Measurements from ENCODE around the gene CYP2A6. TPM values are rescaled to one million over a fixed set of nuclear protein-coding genes. Genes with fewer than 3 reads are reported as not detected.
"Not testable (repeated sequence)": the region's sequence is repeated elsewhere in the genome, so short reads cannot be mapped to it uniquely, and the experiment has no call there.

CYP2A6 gene
- polyA plus RNA-seq, 1 of the 3 experiments (the other 2 are of a cell fraction), result not detected

- TF ChIP-seq ZBTB33 (IDR thresholded peaks at IDR 0.05; ENCODE audit: borderline replicate concordance, low read depth) (no peak), EZH2phosphoT487 (IDR thresholded peaks at IDR 0.05; ENCODE audit: borderline replicate concordance, low read depth) (no peak)
Observed at GRCh38 chr19:40831502-40832430, 18.5 kb downstream of the CYP2A6 start (continued).

GRCh38 chr19:40830741-40831140 lies 19.5 kb downstream of the CYP2A6 start:
- H3K27me3 ChIP-seq (ENCODE audit: insufficient read depth); H3K79me2 ChIP-seq (ENCODE audit: insufficient read depth); CTCF ChIA-PET; H3K9ac ChIP-seq; H3K4me1 ChIP-seq (ENCODE audit: control insufficient read depth in 1 of 2, insufficient read depth in 2 of 2, low read depth in 1 of 2, low read length in 1 of 2); DNase-seq; H3K4me2 ChIP-seq; H3K27ac ChIP-seq (ENCODE audit: low read depth in 2 of 2, low read length in 1 of 2); H3K4me3 ChIP-seq (ENCODE audit: low read depth in 2 of 2, low read length in 1 of 2); H3K9me2 ChIP-seq; H2AFZ ChIP-seq (ENCODE audit: low read depth); H4K20me1 ChIP-seq (ENCODE audit: insufficient read depth); H3F3A ChIP-seq (replicated peaks; ENCODE audit: insufficient read depth); H3K9me3 ChIP-seq: not testable (repeated sequence)
- POLR2A ChIA-PET, result interaction anchor here (0.6 kb wide), 1 partner anchor 10 kb away, joined by 3 read pairs; no protein-coding TSS in a partner anchor
- peaks cover 3 to 24% of the 10 kb centered on the region in 2 experiments for H3K36me3 ChIP-seq (replicated peaks in 1 of 2; ENCODE audit: control insufficient read depth in 1 of 2, insufficient read depth in 2 of 2, low read length in 1 of 2)
- 97% methylated on average over 14 of the region's 16 CpGs for WGBS (ENCODE audit: low lambda C conversion rate)

GRCh38 chr19:40829205-40829604 lies 21.0 kb downstream of the CYP2A6 start:
- H3K4me2 ChIP-seq, result no peak overlapping the region
- no peak overlapping the region for H3K4me3 ChIP-seq (ENCODE audit: low read depth in 2 of 2, low read length in 1 of 2)
- no peak overlapping the region for H3K9ac ChIP-seq
- H3K27ac ChIP-seq (ENCODE audit: low read depth in 2 of 2, low read length in 1 of 2), result no peak overlapping the region
- peaks cover 3 to 24% of the 10 kb centered on the region in 2 experiments for H3K36me3 ChIP-seq (replicated peaks in 1 of 2; ENCODE audit: control insufficient read depth in 1 of 2, insufficient read depth in 2 of 2, low read length in 1 of 2)
- H2AFZ ChIP-seq (ENCODE audit: low read depth), result no peak overlapping the region
- no peaks in the 10 kb centered on the region for H3K9me2 ChIP-seq
- no peak for DNase-seq
- H4K20me1 ChIP-seq (ENCODE audit: insufficient read depth), result no peaks in the 10 kb centered on the region
- ChIA-PET POLR2A (interaction anchor here (0.6 kb wide), 1 partner anchor 13 kb away, joined by 5 read pairs; no protein-coding TSS in a partner anchor), CTCF (no interaction called here)
- H3K79me2 ChIP-seq (ENCODE audit: insufficient read depth), result no peaks in the 10 kb centered on the region
- no peak for TF ChIP-seq SMC3 (IDR thresholded peaks at IDR 0.05; ENCODE audit: low read depth, low read length)
- no peak for TF ChIP-seq MXI1 (IDR thresholded peaks at IDR 0.05; ENCODE audit: low read depth, low read length)
- no peak for TF ChIP-seq RAD21 (IDR thresholded peaks at IDR 0.05; ENCODE audit: low read length)
- no peak for TF ChIP-seq USF2 (IDR thresholded peaks at IDR 0.05; ENCODE audit: borderline replicate concordance, low read depth, low read length)
- TF ChIP-seq NRF1 (IDR thresholded peaks at IDR 0.05; ENCODE audit: low read depth, low read length), result no peak
- no peak for TF ChIP-seq MEF2A (IDR thresholded peaks at IDR 0.05; ENCODE audit: borderline replicate concordance, low read depth)
- TF ChIP-seq EZH2phosphoT487 (IDR thresholded peaks at IDR 0.05; ENCODE audit: borderline replicate concordance, low read depth), result no peak
- TF ChIP-seq NFIC (IDR thresholded peaks at IDR 0.05; ENCODE audit: borderline replicate concordance), result no peak
- no peak for TF ChIP-seq MAX (IDR thresholded peaks at IDR 0.05; ENCODE audit: low read depth)
- no peak for TF ChIP-seq POLR2AphosphoS5 (IDR thresholded peaks at IDR 0.05; ENCODE audit: low read depth, low read length)
- TF ChIP-seq RXRA (IDR thresholded peaks at IDR 0.05; ENCODE audit: borderline replicate concordance, low read depth), result no peak
- no peaks in the 10 kb centered on the region for H3K9me3 ChIP-seq
- H3K4me1 ChIP-seq (ENCODE audit: control insufficient read depth in 1 of 2, insufficient read depth in 2 of 2, low read depth in 1 of 2, low read length in 1 of 2), result no peaks in the 10 kb centered on the region
- no peaks in the 10 kb centered on the region for H3K27me3 ChIP-seq (ENCODE audit: insufficient read depth)
- no peaks in the 10 kb centered on the region for H3F3A ChIP-seq (replicated peaks; ENCODE audit: insufficient read depth)

Data from SK-N-SH (cell line).